Measurements from ENCODE around the gene DCTN1. TPM values are rescaled to one million over a fixed set of nuclear protein-coding genes. Genes with fewer than 3 reads are reported as not detected.

The DCTN1 gene
- total RNA-seq, 6 donors from 2014 or later: 106 to 260 (median 147) TPM

DNA sequence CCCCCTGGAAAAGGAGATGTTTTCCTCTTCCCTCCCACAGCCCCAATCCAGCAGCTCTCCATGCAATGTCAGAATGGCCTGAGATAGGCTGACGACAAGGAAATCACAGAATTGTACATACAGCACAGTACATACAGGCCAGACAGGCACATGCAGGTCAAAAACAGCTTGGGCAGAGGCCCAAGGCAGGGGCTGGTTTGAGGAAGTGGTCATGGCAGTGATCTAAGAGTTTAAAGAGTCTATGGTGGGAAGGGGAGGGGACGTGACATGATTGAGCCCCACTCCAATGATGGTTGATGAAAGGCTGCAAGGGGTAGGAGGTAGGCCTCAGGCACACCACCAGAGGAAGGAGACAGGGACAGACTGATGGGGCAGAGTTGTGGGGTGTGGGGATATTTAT is 4.3 kb downstream of the DCTN1 start:
- no peak for ATAC-seq (ENCODE audit: low FRiP score in 2 of 2)
- peaks cover 18 to 37% (median 31%) of the 10 kb centered on the region in 4 donors for H3K4me1 ChIP-seq
- H3K27me3 ChIP-seq: no peaks in the 10 kb centered on the region
- peaks cover 8 to 43% (median 26%) of the 10 kb centered on the region in 4 donors for H3K36me3 ChIP-seq
- no peaks in the 10 kb centered on the region for H3K9me3 ChIP-seq
- no peak for DNase-seq
- TF ChIP-seq, protein P1, sequence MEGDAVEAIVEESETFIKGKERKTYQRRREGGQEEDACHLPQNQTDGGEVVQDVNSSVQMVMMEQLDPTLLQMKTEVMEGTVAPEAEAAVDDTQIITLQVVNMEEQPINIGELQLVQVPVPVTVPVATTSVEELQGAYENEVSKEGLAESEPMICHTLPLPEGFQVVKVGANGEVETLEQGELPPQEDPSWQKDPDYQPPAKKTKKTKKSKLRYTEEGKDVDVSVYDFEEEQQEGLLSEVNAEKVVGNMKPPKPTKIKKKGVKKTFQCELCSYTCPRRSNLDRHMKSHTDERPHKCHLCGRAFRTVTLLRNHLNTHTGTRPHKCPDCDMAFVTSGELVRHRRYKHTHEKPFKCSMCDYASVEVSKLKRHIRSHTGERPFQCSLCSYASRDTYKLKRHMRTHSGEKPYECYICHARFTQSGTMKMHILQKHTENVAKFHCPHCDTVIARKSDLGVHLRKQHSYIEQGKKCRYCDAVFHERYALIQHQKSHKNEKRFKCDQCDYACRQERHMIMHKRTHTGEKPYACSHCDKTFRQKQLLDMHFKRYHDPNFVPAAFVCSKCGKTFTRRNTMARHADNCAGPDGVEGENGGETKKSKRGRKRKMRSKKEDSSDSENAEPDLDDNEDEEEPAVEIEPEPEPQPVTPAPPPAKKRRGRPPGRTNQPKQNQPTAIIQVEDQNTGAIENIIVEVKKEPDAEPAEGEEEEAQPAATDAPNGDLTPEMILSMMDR (IDR thresholded peaks at IDR 0.05): no peak
- no peak for TF ChIP-seq POLR2A (IDR thresholded peaks at IDR 0.05)
- no peak for TF ChIP-seq EP300 (IDR thresholded peaks at IDR 0.05)
- TF ChIP-seq POLR2AphosphoS5 (IDR thresholded peaks at IDR 0.05): no peak
- 74 to 95% methylated on average over 2 of the region's 2 CpGs for WGBS, 2 donors
- no peak overlapping the region for H3K27ac ChIP-seq
- H3K4me3 ChIP-seq: no peak overlapping the region

DNA sequence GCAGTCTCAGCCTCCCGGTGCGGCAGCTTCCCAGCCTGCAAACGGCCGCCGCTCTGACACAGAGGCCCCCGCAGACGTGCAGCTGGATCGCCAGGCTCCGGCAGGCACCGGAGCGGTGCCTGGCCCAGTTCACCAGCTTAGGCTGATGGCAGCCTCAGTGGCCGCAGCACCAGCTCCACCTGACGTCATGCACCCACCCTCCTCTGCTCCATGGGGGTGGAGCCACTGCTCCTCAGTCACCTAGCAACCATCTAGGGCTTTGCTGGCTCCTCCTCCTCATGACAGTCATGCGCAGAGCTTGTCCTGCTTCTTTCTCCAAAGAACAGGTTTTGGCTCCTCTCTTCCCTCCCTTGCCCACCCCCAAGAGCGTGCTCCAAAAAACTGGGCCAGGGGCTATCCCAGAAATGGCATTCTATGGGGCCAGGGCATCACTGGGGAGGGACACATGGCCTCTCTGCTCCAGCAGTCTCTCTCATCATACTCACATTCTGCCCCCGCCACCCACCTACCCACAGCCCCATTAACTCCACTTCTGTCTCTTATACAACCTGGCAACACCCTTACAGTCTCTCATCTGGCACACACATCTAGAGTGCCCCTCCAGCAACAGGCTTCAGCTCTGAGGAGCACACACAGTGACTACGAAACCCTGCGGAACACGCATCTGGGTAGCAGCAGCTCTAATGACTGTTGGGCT is 5.5 kb downstream of the DCTN1 start:
- DNase-seq (peak; percentile 69 to 70), ATAC-seq (ENCODE audit: low FRiP score in 2 of 2) (peak; percentile 53 to 88)
- 68 to 78% methylated on average over 12 to 18 of the region's 19 CpGs for WGBS, 2 donors
- Histone ChIP-seq H3K9me3 (no peaks in the 10 kb centered on the region), H3K4me1 (peaks cover 9 to 27% (median 19%) of the 10 kb centered on the region in 4 donors), H3K4me3 (peak overlapping the region in 3 of 4 donors; percentile 21 to 35 (median 24)), H3K36me3 (peaks cover 19 to 54% (median 38%) of the 10 kb centered on the region in 4 donors), H3K27me3 (no peaks in the 10 kb centered on the region), H3K27ac (peak overlapping the region in 2 of 4 donors; percentile 13 to 26)
- TF ChIP-seq POLR2A (IDR thresholded peaks at IDR 0.05): no peak
- TF ChIP-seq POLR2AphosphoS5 (IDR thresholded peaks at IDR 0.05): no peak
- no peak for TF ChIP-seq EP300 (IDR thresholded peaks at IDR 0.05)
- TF ChIP-seq, protein P1 (IDR thresholded peaks at IDR 0.05): no peak

DNA sequence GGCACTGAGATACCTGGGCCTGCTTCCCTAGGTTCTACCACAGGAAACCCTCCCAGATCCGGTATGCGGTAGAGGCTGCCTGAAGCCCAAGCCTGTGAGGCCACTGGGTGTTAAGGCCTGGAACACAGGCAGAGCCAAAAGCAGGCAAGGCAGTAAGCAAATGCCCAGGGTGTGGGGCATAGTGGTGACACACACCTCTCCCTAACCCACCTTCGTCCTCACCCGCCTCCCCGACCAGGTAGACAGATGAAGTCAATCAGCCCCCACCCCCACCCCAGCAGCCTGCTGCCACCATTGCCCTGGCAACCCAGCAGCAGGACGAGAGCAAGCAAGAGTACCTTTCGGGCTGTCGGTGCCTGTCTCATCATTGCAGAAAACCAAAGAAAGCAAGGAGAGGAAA is 6.1 kb downstream of the DCTN1 start:
- no peaks in the 10 kb centered on the region for H3K9me3 ChIP-seq
- peak overlapping the region in 2 of 4 donors; percentile 13 to 26 for H3K27ac ChIP-seq
- H3K4me1 ChIP-seq: peaks cover 3 to 20% (median 13%) of the 10 kb centered on the region in 4 donors
- TF ChIP-seq POLR2AphosphoS5 (IDR thresholded peaks at IDR 0.05): no peak
- TF ChIP-seq, protein P1 (IDR thresholded peaks at IDR 0.05): no peak
- TF ChIP-seq EP300 (IDR thresholded peaks at IDR 0.05): no peak
- TF ChIP-seq POLR2A (IDR thresholded peaks at IDR 0.05): no peak
- DNase-seq (no peak), ATAC-seq (ENCODE audit: low FRiP score in 2 of 2) (no peak)
- WGBS, 2 donors: 80 to 85% methylated on average over 6 to 8 of the region's 8 CpGs
- H3K36me3 ChIP-seq: peaks cover 24 to 61% (median 45%) of the 10 kb centered on the region in 4 donors
- H3K27me3 ChIP-seq: no peaks in the 10 kb centered on the region
- H3K4me3 ChIP-seq: peak overlapping the region in 3 of 4 donors; percentile 21 to 35 (median 24)

DNA sequence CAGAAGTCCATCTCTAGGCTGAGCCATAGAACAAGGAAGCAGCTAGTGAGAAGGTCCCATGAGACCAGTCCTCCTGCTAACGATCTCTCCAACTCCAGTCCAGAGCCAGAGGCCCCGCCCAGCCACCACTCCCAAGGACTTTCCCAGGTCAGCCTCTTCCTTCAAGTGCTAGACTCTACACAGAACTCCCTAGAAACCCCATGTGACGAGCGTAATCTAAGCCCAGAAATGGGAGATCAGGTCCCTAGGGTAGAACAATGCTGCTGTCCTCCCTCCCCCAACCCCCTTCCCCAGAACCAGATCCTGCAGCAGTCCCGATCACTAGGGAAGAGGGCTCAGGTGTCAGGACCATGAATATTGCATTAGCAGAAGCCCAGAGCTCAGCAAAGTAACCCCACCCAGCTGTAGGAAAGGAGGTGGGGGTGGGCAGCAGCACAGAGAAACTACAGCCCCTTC is 6.9 kb downstream of the DCTN1 start:
- H3K36me3 ChIP-seq: peaks cover 31 to 69% (median 52%) of the 10 kb centered on the region in 4 donors
- peak in 1 of 2 donors; percentile 86 for DNase-seq
- 47 to 63% methylated on average over 5 of the region's 5 CpGs for WGBS, 2 donors
- TF ChIP-seq, protein P1 (IDR thresholded peaks at IDR 0.05): no peak
- TF ChIP-seq POLR2AphosphoS5 (IDR thresholded peaks at IDR 0.05) (no peak), POLR2A (IDR thresholded peaks at IDR 0.05) (no peak), EP300 (IDR thresholded peaks at IDR 0.05) (no peak)
- no peaks in the 10 kb centered on the region for H3K27me3 ChIP-seq
- H3K4me1 ChIP-seq: peaks cover 3 to 16% (median 11%) of the 10 kb centered on the region in 4 donors
- no peaks in the 10 kb centered on the region for H3K9me3 ChIP-seq
- peak overlapping the region in 2 of 4 donors; percentile 13 to 26 for H3K27ac ChIP-seq
- ATAC-seq (ENCODE audit: low FRiP score in 2 of 2): peak; percentile 48 to 67
- H3K4me3 ChIP-seq: no peak overlapping the region
